ENCODE measurements around the gene RFX3. TPM values are rescaled to one million over a fixed set of nuclear protein-coding genes. Genes with fewer than 3 reads are reported as not detected.
A peak's percentile ranks its signal among the peaks of the same experiment; 100 is the strongest.

RFX3 gene
- 0.98 and 3.1 TPM in 2 replicates for total RNA-seq (ENCODE audit: low replicate concordance)

GRCh38 chr9:3525836-3526164 is at the start of gene RFX3:
RFX3 (minus strand) TSS chr9:3526001; CDS start chr9:3395588, 130,413 bp downstream.
- no peak for TF ChIP-seq CTCF (IDR thresholded peaks at IDR 0.05; ENCODE audit: insufficient read depth, low read length)
- peak; percentile 95 for DNase-seq (ENCODE audit: low read depth)
- peak within 1 kb of the TSS; percentile 99 for H3K4me3 ChIP-seq (ENCODE audit: low read depth, low read length)

GRCh38 chr9:3571500-3571899 is 45.7 kb upstream of the RFX3 start:
- TF ChIP-seq CTCF (IDR thresholded peaks at IDR 0.05; ENCODE audit: insufficient read depth, low read length): no peak
- H3K4me3 ChIP-seq (ENCODE audit: low read depth, low read length): no peak overlapping the region
- no peak for DNase-seq (ENCODE audit: low read depth)

- no peak for TF ChIP-seq CTCF (IDR thresholded peaks at IDR 0.05; ENCODE audit: insufficient read depth, low read length)
- no peak overlapping the region for H3K4me3 ChIP-seq (ENCODE audit: low read depth, low read length)
- DNase-seq (ENCODE audit: low read depth): no peak
These were observed 43.7 kb upstream of the RFX3 start for GRCh38 chr9:3569529-3569928.

- TF ChIP-seq CTCF (IDR thresholded peaks at IDR 0.05; ENCODE audit: insufficient read depth, low read length): no peak
- DNase-seq (ENCODE audit: low read depth): no peak
- H3K4me3 ChIP-seq (ENCODE audit: low read depth, low read length): no peak overlapping the region
These were observed 42.2 kb upstream of the RFX3 start for GRCh38 chr9:3567988-3568387.

GRCh38 chr9:3553076-3553765 is 27.4 kb upstream of the RFX3 start:
- no peak for DNase-seq (ENCODE audit: low read depth)
- TF ChIP-seq CTCF (IDR thresholded peaks at IDR 0.05; ENCODE audit: insufficient read depth, low read length): no peak

GRCh38 chr9:3549225-3549624 is 23.4 kb upstream of the RFX3 start:
- H3K4me3 ChIP-seq (ENCODE audit: low read depth, low read length): no peak overlapping the region
- no peak for DNase-seq (ENCODE audit: low read depth)
- TF ChIP-seq CTCF (IDR thresholded peaks at IDR 0.05; ENCODE audit: insufficient read depth, low read length): no peak

More at GRCh38 chr9:3553076-3553765, 27.4 kb upstream of the RFX3 start:
- no peak overlapping the region for H3K4me3 ChIP-seq (ENCODE audit: low read depth, low read length)

GRCh38 chr9:3548648-3549047 is 22.8 kb upstream of the RFX3 start:
- no peak for DNase-seq (ENCODE audit: low read depth)
- TF ChIP-seq CTCF (IDR thresholded peaks at IDR 0.05; ENCODE audit: insufficient read depth, low read length): no peak
- H3K4me3 ChIP-seq (ENCODE audit: low read depth, low read length): no peak overlapping the region
